C4-2B (cell line): ENCODE data around the gene PDZD11.

Experiments used
- CTCF ChIP-seq: fragments of 450-650 bp; conservative IDR thresholded peaks from 2 replicates; pipeline ENCODE4 v1.5.1; 2017; ENCODE audit warnings: mild to moderate bottlenecking
- ZFX ChIP-seq: fragments of 450-650 bp; IDR thresholded peaks from 2 replicates; pipeline ENCODE4 v1.6.1; 2017

- TF ChIP-seq CTCF: no peak
- TF ChIP-seq ZFX: no peak
These were observed at the start of gene PDZD11, which contains the start of gene KIF4A for GRCh38 chrX:70289793-70290770.
